ENCODE measurements around the gene POLA1. TPM values are rescaled to one million over a fixed set of nuclear protein-coding genes. Genes with fewer than 3 reads are reported as not detected.

POLA1 gene
- total and polyA plus RNA-seq, 2 of the 4 experiments (the other 2 are of a cell fraction), result 4.0 to 15.1 TPM

GRCh38 chrX:24661292-24661691, 32.4 kb upstream of the POLA1 start:
- no peak overlapping the region for H4K8ac ChIP-seq (ENCODE audit: low read depth in 2 of 2, low read length in 2 of 2)
- H4K20me1 ChIP-seq (ENCODE audit: insufficient read depth, low read length), result no peaks in the 10 kb centered on the region
- H3K4me1 ChIP-seq (ENCODE audit: control insufficient read depth, insufficient read depth, low read length), result no peaks in the 10 kb centered on the region
- no peak overlapping the region for H2BK20ac ChIP-seq (ENCODE audit: low read depth, low read length)
- H3K36me3 ChIP-seq (ENCODE audit: control insufficient read depth, insufficient read depth, low read length), result no peaks in the 10 kb centered on the region
- no peaks in the 10 kb centered on the region for H3K9me3 ChIP-seq (ENCODE audit: control insufficient read depth, insufficient read depth, low read length)
- no peak overlapping the region for H2AFZ ChIP-seq (replicated peaks; ENCODE audit: low read length, poor library complexity)
- ChIA-PET CTCF (no interaction called here), POLR2A (ENCODE audit: unreplicated experiment) (no interaction called here)
- H3K23ac ChIP-seq (ENCODE audit: low read depth, low read length), result no peak overlapping the region
- no peak overlapping the region for H3K18ac ChIP-seq (ENCODE audit: low read depth, low read length)
- ATAC-seq (ENCODE audit: low read depth) (no peak), DNase-seq (no peak)
- no peak overlapping the region for H3K4me3 ChIP-seq (ENCODE audit: insufficient read depth, low read depth, low read length)
- no peak overlapping the region for H4K91ac ChIP-seq (ENCODE audit: insufficient read depth, low read depth, low read length)
- no peak overlapping the region for H3K4ac ChIP-seq (ENCODE audit: low read depth, low read length)
- in situ Hi-C loops (cut with MboI; ENCODE audit: low sequenced_read_pairs), result no loop called here
- no peak overlapping the region for H3K9ac ChIP-seq (ENCODE audit: low read depth, low read length)
- no peak overlapping the region for H2AK5ac ChIP-seq (ENCODE audit: low read depth, low read length)
- TF ChIP-seq, protein P1, sequence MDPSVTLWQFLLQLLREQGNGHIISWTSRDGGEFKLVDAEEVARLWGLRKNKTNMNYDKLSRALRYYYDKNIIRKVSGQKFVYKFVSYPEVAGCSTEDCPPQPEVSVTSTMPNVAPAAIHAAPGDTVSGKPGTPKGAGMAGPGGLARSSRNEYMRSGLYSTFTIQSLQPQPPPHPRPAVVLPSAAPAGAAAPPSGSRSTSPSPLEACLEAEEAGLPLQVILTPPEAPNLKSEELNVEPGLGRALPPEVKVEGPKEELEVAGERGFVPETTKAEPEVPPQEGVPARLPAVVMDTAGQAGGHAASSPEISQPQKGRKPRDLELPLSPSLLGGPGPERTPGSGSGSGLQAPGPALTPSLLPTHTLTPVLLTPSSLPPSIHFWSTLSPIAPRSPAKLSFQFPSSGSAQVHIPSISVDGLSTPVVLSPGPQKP (IDR thresholded peaks at IDR 0.05; ENCODE audit: borderline replicate concordance, low read depth, low read length), result no peak
- TF ChIP-seq MXI1 (IDR thresholded peaks at IDR 0.05; ENCODE audit: borderline replicate concordance, low read depth, low read length), result no peak
- no peak for TF ChIP-seq NFE2L2 (IDR thresholded peaks at IDR 0.05; ENCODE audit: low read depth, low read length)
- no peak for TF ChIP-seq CHD1 (IDR thresholded peaks at IDR 0.05; ENCODE audit: low read depth, low read length)
- no peak for TF ChIP-seq RCOR1 (IDR thresholded peaks at IDR 0.05; ENCODE audit: insufficient replicate concordance, low read length)
- TF ChIP-seq RFX5 (IDR thresholded peaks at IDR 0.05; ENCODE audit: low read depth, low read length), result no peak
- TF ChIP-seq, protein P2, sequence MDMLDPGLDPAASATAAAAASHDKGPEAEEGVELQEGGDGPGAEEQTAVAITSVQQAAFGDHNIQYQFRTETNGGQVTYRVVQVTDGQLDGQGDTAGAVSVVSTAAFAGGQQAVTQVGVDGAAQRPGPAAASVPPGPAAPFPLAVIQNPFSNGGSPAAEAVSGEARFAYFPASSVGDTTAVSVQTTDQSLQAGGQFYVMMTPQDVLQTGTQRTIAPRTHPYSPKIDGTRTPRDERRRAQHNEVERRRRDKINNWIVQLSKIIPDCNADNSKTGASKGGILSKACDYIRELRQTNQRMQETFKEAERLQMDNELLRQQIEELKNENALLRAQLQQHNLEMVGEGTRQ (IDR thresholded peaks at IDR 0.05; ENCODE audit: low read depth, low read length), result no peak
- no peak for TF ChIP-seq POLR2A (IDR thresholded peaks at IDR 0.05; ENCODE audit: low read depth, low read length)
- no peak for TF ChIP-seq RAD21 (IDR thresholded peaks at IDR 0.05; ENCODE audit: low read length)
- no peak for TF ChIP-seq CTCF (conservative IDR thresholded peaks at IDR 0.05; ENCODE audit: low read depth, low read length)
- TF ChIP-seq MAFK (IDR thresholded peaks at IDR 0.05; ENCODE audit: low read depth, low read length), result no peak
- no peak for TF ChIP-seq MAZ (IDR thresholded peaks at IDR 0.05; ENCODE audit: borderline replicate concordance, low read depth, low read length)
- TF ChIP-seq BHLHE40 (IDR thresholded peaks at IDR 0.05; ENCODE audit: low read depth, low read length), result no peak
- TF ChIP-seq CEBPB (IDR thresholded peaks at IDR 0.05; ENCODE audit: low read depth, low read length), result no peak
- TF ChIP-seq SMC3 (IDR thresholded peaks at IDR 0.05; ENCODE audit: low read depth, low read length), result no peak
- TF ChIP-seq FOS (IDR thresholded peaks at IDR 0.05; ENCODE audit: low read depth, low read length), result no peak
- no peak overlapping the region for H3K14ac ChIP-seq (replicated peaks; ENCODE audit: low read depth, low read length)
- no peak overlapping the region for H2BK5ac ChIP-seq (ENCODE audit: low read depth, low read length, poor library complexity, severe bottlenecking)
- H3K79me1 ChIP-seq (ENCODE audit: low read depth in 1 of 2, low read length in 2 of 2), result no peaks in the 10 kb centered on the region
- no peak overlapping the region for H2BK15ac ChIP-seq (ENCODE audit: low read depth, low read length)
- H3K9me1 ChIP-seq (ENCODE audit: insufficient read depth, low read length), result no peaks in the 10 kb centered on the region
- H3K56ac ChIP-seq (ENCODE audit: extremely low read depth, insufficient read depth, low read length), result no peak overlapping the region
- H3K4me2 ChIP-seq (ENCODE audit: low read depth, low read length), result no peak overlapping the region
- dilution Hi-C loops (cut with HindIII; ENCODE audit: low sequenced_read_pairs, unreplicated experiment), result no loop called here
- no peak overlapping the region for H4K5ac ChIP-seq (ENCODE audit: low read depth, low read length)
- H2AK9ac ChIP-seq (replicated peaks; ENCODE audit: low read depth, low read length, poor library complexity), result no peak overlapping the region
- H2BK120ac ChIP-seq (ENCODE audit: low read depth, low read length), result no peak overlapping the region
- no TSS peak for BruUV-seq (replicated peaks)
- intact Hi-C loops (cut with micrococcal nuclease), result no loop called here
- H3K27ac ChIP-seq (ENCODE audit: insufficient read depth, low read length), result no peak overlapping the region
- H3K27me3 ChIP-seq (ENCODE audit: control insufficient read depth, insufficient read depth, low read length), result peaks cover 1% of the 10 kb centered on the region

Measured in IMR-90 (cell line).